ENCODE data around the gene MYO15B.

MYO15B gene
- long read RNA-seq, donor 1, partial matches to known transcripts: 10 of 13 reads
- long read RNA-seq, donor 1, other reads (novel, unspliced or antisense): 0 of 13 reads
- long read RNA-seq, donor 2, partial matches to known transcripts: 0 of 1 reads
- long read RNA-seq, donor 2, other reads (novel, unspliced or antisense): 0 of 1 reads
- long read RNA-seq, donor 3, partial matches to known transcripts: 0 of 4 reads
- long read RNA-seq, donor 3, other reads (novel, unspliced or antisense): 0 of 4 reads
- long read RNA-seq, donor 4, partial matches to known transcripts: 22 of 26 reads
- long read RNA-seq, donor 4, other reads (novel, unspliced or antisense): 0 of 26 reads
- long read RNA-seq, donor 5, partial matches to known transcripts: 6 of 11 reads
- long read RNA-seq, donor 5, other reads (novel, unspliced or antisense): 0 of 11 reads
- long read RNA-seq, donor 6, partial matches to known transcripts: 5 of 10 reads
- long read RNA-seq, donor 6, other reads (novel, unspliced or antisense): 0 of 10 reads
- long read RNA-seq, donor 7: 0 reads
- long read RNA-seq, donor 8, partial matches to known transcripts: 11 of 14 reads
- long read RNA-seq, donor 8, other reads (novel, unspliced or antisense): 0 of 14 reads

- peak; percentile 96 for DNase-seq
Measured at GRCh38 chr17:75587675-75588595, at the start of gene MYO15B. MYO15B (plus strand) TSS chr17:75587800; CDS start chr17:75588058, 258 bp downstream.

GRCh38 chr17:75539967-75540729 is 47.5 kb upstream of the MYO15B start:
- DNase-seq: no peak

GRCh38 chr17:75540923-75541503 is 46.6 kb upstream of the MYO15B start:
- no peak for DNase-seq

- no peak for DNase-seq
Measured at GRCh38 chr17:75542229-75542628, 45.4 kb upstream of the MYO15B start.

GRCh38 chr17:75542728-75543336 is 44.8 kb upstream of the MYO15B start:
- peak; percentile 53 for DNase-seq

- no peak for DNase-seq
Measured at GRCh38 chr17:75544250-75544649, 43.4 kb upstream of the MYO15B start.

GRCh38 chr17:75546181-75546580 is 41.4 kb upstream of the MYO15B start:
- no peak for DNase-seq

GRCh38 chr17:75547091-75547490 is 40.5 kb upstream of the MYO15B start:
- no peak for DNase-seq

GRCh38 chr17:75548813-75549212 is 38.8 kb upstream of the MYO15B start:
- no peak for DNase-seq

- peak; percentile 78 for DNase-seq
Measured at GRCh38 chr17:75549246-75550138, 38.1 kb upstream of the MYO15B start.

- DNase-seq: no peak
Measured at GRCh38 chr17:75550139-75550465, 37.5 kb upstream of the MYO15B start.

GRCh38 chr17:75551266-75551665 is 36.3 kb upstream of the MYO15B start:
- no peak for DNase-seq

- DNase-seq: peak; percentile 42
Measured at GRCh38 chr17:75552425-75553294, 34.9 kb upstream of the MYO15B start.

GRCh38 chr17:75553295-75554110 is 34.1 kb upstream of the MYO15B start:
- DNase-seq: no peak

- no peak for DNase-seq
Measured at GRCh38 chr17:75555679-75556153, 31.9 kb upstream of the MYO15B start.

- peak; percentile 72 for DNase-seq
Measured at GRCh38 chr17:75557075-75557851, 30.3 kb upstream of the MYO15B start.
